Measurements from ENCODE around the gene PHLPP1.
A peak's percentile ranks its signal among the peaks of the same experiment; 100 is the strongest.
"Not testable (repeated sequence)": the region's sequence is repeated elsewhere in the genome, so short reads cannot be mapped to it uniquely, and the experiment has no call there.

PHLPP1 gene

DNA sequence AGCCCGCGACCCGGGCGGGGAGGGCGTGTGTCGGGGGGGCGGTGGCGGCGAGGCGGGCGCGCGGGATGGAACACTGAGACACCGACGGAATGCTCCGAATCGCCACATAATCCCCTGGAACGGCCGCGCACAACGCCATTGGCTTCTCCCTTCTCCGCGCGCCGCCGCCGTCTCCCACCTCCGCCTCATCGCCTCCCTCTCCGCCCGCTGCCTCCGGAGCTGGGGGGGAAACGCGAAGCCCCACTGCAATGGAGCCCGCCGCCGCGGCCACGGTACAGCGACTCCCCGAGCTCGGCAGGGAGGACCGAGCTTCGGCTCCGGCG lies at the start of gene PHLPP1:
Gene PHLPP1 (plus strand): TSS at position 106 of the 323 bp plus-strand sequence. CDS start 143 bp downstream, at position 249.
- DNase-seq (ENCODE audit: low read depth in 1 of 2, low spot score in 1 of 2) = no peak

GRCh38 chr18:62669225-62669624 lies 46.1 kb upstream of the PHLPP1 start:
- no peak for DNase-seq (ENCODE audit: low read depth in 1 of 2, low spot score in 1 of 2)

GRCh38 chr18:62670573-62670972 lies 44.8 kb upstream of the PHLPP1 start:
- DNase-seq (ENCODE audit: low read depth in 1 of 2, low spot score in 1 of 2) = no peak

DNA sequence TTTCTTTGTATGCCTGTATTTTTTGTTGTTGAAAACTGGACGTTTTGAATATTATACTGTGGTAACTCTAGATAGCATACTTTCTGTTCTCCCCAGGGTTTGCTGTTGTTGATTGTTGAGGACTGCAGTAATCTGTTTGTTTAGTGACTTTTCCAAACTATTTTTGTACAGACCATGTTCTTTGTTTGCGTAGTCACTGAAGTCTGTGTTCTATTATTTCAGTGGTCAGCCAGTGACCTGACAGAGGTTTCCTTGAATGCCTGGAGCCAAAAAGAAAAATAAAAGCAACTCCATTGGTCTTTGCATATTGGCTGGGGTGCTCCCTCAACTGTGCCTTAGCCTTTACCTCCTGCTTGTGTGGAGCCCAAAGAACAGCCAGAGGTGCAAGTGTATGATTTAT lies 42.7 kb upstream of the PHLPP1 start:
- no peak for DNase-seq (ENCODE audit: low read depth in 1 of 2, low spot score in 1 of 2)

DNA sequence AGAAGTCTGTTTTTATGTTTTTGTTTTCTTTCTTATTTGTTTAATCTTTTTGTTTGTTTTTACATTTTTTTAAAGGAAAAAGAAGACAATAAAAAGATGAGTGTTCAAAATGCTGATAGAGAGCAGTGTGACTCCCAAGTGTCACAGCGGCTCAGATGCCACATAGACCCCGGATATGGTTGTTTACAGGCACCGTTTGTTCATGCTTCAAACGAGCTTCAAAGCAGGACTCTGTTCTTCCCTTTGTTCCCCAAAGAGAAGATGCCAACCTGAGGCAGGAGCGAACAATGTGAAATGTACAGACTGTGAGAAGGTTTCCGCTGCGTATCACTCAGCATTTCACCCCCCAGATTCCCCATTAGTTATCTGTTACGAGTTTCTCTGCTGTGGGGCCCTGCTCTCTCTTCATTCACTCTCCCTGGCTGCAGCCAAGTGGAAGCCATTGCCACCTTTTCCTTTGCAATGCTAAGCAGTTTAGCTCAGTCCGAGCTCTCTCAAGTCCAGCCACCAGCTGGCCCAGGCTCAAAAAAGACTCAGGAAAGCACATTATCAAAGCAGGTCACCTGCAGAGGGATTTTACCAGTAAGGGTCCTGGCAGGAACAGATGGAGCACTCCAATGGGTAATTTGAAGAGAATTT lies 36.4 kb upstream of the PHLPP1 start:
- no peak for DNase-seq (ENCODE audit: low read depth in 1 of 2, low spot score in 1 of 2)

- DNase-seq (ENCODE audit: low read depth in 1 of 2, low spot score in 1 of 2) = no peak
Observed at GRCh38 chr18:62682371-62682770, 33.0 kb upstream of the PHLPP1 start.

DNA sequence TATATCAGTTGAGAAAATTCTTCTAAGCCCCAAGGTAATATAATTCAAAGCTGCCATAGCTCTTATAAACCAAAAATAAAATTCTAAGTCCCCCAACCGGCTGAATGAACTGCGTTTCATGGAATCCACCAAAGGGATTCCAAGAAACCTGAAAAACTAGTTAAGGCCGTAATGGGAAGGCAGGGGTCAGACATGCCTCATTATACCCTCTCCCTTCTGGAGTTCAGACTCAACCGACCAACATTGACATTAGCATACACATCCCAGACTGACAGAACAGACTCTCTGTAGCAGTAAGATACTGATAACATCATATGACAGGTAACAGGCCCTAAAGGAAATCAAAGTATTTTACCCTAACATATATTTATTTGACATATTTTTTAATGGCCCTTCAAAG lies 31.4 kb upstream of the PHLPP1 start:
- no peak for DNase-seq (ENCODE audit: low read depth in 1 of 2, low spot score in 1 of 2)

DNA sequence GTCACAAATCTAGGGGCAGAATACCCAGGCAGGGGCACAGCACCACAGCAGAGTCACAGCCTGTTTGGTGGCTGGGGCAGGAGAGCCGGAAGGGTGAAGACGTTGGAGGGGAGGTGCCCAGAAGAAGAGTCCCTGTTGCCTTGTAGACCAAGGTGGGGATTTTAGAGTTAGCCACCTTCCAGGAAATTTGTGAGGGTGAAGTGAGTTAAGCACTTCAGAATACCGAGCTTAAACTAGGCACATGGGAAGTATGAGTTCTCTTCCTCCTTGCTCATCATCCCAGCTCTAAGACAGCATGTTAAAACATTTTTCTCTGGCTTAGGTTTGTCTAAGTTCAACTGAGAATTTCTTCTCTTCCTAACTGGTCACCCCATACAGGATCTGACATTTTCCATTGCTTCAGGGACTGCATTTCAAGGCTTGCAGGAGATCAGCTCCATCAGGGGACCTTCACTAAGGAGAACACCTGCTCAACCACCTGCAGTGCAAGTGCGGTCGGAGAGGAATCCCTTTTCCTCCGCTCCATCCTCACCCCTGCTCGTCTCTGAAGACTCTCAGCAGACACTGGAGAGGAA lies 26.5 kb upstream of the PHLPP1 start:
- DNase-seq (ENCODE audit: low read depth in 1 of 2, low spot score in 1 of 2) = no peak

DNA sequence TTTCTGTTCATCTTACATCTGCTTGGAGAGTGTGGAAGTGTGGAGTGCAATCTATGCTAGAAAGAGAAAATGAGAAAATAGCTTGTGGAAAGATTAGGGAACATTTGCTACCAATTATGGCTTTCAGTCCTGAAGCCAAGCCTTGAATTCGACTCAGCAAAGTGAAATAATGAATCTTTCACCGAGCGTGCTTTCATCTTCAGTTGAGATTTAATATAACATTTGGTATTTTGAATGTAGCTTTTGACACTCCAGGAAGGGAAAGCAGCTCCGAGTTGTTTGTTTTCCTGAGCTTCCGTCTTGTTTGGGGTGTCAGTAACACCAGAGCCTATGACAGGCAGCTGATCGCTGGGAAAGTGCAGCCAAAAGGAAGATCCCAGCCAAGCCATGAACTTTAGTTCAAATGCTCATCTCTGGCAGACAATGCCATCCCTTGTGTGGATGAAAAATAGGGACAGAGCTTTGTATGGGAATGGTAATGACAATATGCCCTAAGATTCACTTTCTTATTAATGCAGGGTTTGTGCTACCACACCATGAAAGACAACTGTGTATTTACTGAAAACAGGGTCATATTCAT lies 25.0 kb upstream of the PHLPP1 start:
- no peak for DNase-seq (ENCODE audit: low read depth in 1 of 2, low spot score in 1 of 2)

DNA sequence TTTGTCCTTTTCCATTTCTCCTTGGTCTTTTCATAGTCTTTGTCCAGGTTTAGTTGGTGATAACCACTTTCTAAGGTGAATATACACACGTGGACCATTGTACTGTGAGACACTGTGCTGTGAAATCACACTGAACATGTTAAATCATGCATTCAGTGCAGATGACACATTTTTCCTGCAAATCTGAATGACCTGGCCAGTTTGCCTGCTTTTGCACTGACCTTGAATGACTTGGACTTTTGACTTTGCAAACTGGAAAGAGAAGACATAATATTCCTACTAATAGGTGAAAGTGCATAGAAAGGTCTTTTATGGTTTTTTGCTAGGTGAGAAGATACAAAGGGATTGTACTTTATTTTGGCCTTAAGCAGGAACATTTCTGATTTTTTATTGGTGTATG lies 21.7 kb upstream of the PHLPP1 start:
- no peak for DNase-seq (ENCODE audit: low read depth in 1 of 2, low spot score in 1 of 2)

DNA sequence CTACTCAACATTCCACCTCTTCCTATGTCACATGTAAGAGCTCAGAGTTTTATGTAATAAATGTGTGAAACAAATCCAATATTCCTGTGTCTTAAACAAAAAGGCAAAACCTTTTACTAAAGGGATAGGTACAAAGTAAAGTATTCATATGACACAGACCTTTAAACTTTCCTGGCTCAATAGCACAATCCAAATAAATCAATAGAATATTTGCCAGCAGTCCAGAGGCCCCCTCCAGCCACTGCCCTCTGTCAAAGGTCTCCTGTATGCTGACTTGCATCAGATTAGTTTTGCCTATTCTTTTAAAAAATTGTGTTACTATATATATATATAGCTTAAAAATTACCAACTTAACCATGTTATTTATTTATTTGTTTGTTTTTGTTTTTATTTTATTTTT lies 17.7 kb upstream of the PHLPP1 start:
- DNase-seq (ENCODE audit: low read depth in 1 of 2, low spot score in 1 of 2) = no peak

GRCh38 chr18:62702259-62702658 lies 13.1 kb upstream of the PHLPP1 start:
- no peak for DNase-seq (ENCODE audit: low read depth in 1 of 2, low spot score in 1 of 2)

- not testable (repeated sequence) for DNase-seq (ENCODE audit: low read depth in 1 of 2, low spot score in 1 of 2)
Observed at GRCh38 chr18:62706879-62707278, 8.5 kb upstream of the PHLPP1 start.

- DNase-seq (ENCODE audit: low read depth in 1 of 2, low spot score in 1 of 2) = not testable (repeated sequence)
Observed at GRCh38 chr18:62709908-62710307, 5.4 kb upstream of the PHLPP1 start.

DNA sequence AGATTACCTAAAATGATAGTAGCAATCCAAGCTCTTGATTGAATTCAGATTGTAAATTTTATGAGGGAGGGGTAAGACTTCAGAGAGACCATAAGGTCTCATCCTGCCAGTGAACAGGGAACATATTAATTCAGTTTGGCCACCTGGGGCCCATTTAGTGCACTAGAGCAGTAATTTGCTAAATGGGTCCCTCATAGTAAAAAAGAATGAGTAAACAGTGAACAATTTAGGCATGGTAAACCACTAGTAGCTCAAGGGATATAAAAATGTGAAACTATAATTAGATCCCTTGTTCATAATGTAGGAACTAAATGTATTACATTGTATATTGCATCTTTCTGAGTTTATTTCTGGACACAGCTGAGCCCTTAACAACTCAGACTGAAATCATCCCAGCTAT lies 4.9 kb upstream of the PHLPP1 start:
- no peak for DNase-seq (ENCODE audit: low read depth in 1 of 2, low spot score in 1 of 2)

GRCh38 chr18:62711781-62712180 lies 3.6 kb upstream of the PHLPP1 start:
- DNase-seq (ENCODE audit: low read depth in 1 of 2, low spot score in 1 of 2) = no peak

GRCh38 chr18:62713651-62714247 lies 1.6 kb upstream of the PHLPP1 start:
- no peak for DNase-seq (ENCODE audit: low read depth in 1 of 2, low spot score in 1 of 2)

- DNase-seq (ENCODE audit: low read depth in 1 of 2, low spot score in 1 of 2) = peak; percentile 78 to 79
Observed at GRCh38 chr18:62714671-62715435, 488 bp upstream of the PHLPP1 start.

DNA sequence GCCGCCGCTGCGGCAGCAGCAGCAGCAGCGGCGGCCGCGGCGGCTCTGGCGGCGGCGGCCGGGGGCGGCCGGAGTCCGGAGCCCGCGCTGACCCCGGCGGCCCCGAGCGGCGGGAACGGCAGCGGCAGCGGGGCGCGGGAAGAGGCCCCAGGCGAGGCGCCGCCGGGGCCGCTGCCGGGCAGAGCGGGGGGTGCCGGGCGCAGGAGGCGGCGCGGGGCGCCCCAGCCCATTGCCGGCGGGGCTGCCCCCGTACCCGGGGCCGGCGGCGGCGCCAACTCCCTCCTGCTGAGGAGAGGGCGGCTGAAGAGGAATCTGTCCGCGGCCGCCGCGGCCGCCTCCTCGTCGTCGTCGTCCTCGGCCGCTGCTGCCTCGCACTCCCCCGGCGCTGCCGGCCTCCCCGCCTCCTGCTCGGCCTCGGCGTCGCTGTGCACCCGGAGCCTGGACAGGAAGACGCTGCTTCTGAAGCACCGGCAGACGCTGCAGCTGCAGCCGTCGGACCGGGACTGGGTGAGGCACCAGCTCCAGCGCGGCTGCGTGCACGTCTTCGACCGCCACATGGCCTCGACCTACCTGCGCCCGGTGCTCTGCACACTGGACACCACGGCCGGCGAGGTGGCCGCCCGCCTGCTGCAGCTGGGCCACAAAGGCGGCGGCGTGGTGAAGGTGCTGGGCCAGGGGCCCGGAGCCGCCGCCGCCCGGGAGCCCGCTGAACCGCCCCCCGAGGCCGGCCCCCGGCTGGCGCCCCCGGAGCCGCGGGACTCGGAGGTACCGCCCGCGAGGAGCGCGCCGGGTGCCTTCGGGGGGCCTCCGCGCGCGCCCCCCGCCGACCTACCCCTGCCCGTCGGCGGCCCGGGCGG lies 646 bp downstream of the PHLPP1 start:
- DNase-seq (ENCODE audit: low read depth in 1 of 2, low spot score in 1 of 2) = peak; percentile 31 to 38

- peak; percentile 5 to 22 for DNase-seq (ENCODE audit: low read depth in 1 of 2, low spot score in 1 of 2)
Observed at GRCh38 chr18:62716619-62717168, 1.4 kb downstream of the PHLPP1 start.

Measured in stimulated activated CD4-positive, alpha-beta T cell treated with anti-CD3 and anti-CD28 coated beads, Interleukin-15, amount 100 ng/mL, for 1 hour (primary cell).